CD4-positive, alpha-beta T cell treated with Interleukin-15 for 4 hours (primary cell): Measurements from ENCODE around the gene GAGE10.
"Not testable (repeated sequence)": the region's sequence is repeated elsewhere in the genome, so short reads cannot be mapped to it uniquely, and the experiment has no call there.

Source experiments
- DNase-seq: peaks from one replicate; pipeline ENCODE4 v3.0.0-alpha.2; 2020; ENCODE audit warnings: low spot score

The GAGE10 gene

DNA sequence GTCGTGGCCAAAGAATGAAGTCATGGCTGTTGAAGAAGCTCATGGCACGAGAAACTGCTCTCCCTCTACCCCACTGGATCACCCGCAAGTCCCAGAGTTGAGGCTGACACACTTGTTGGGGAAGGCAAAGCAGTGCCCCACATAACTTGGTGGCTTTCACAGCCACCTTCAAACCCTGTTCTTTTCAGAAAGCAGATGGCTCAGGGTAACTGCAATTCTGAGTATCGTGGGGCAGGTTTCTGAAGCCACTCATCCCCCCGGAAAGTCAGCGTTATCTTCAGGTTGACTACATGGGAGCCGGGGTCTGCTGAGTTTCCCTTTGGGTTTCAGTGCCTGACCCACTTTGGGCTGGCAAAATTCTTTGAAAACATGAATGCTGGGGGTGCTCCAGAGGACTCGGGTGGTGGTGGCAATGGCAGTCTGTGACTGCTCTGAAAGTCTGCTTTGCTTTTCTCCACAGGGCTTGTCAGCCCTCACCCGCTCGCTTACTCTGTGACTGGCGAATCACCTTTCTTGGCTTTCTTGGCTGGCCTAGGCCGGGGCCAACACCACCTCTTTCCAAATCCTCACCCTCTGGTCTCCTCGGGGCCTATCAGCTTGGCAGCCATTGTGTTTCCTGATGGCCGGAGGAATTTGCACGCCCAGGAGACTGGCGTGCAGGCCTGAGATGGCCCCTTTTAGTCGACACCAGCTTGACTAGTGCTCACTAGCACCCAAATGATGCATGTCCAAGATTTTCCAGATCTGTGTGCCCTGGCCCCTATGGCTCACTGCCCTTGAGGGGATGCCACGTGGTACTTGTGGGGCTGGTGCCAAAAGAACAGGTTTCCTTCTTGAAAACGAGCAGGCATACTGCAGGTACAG, 26.5 kb upstream of the GAGE10 start:
- peak; percentile 38 for DNase-seq

DNA sequence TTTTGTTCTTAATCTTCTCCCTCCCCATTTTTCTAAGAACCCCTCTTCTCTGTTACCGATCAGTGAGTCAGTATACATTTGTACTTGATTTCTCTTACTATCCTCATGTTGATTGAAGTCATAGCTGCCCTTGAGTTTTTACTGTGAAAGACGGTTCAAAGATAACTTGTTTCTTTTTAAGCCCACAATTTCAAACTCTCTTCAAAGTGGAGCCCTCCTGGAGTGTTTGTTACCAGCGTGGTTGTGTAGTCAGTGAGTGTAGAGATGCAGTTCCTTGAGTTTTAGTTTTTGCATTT, 26.0 kb upstream of the GAGE10 start:
- DNase-seq = peak; percentile 62

GRCh38 chrX:49278081-49278480, 25.4 kb upstream of the GAGE10 start:
- DNase-seq = no peak

- no peak for DNase-seq
These were observed 20.8 kb upstream of the GAGE10 start for GRCh38 chrX:49282647-49283011.

DNA sequence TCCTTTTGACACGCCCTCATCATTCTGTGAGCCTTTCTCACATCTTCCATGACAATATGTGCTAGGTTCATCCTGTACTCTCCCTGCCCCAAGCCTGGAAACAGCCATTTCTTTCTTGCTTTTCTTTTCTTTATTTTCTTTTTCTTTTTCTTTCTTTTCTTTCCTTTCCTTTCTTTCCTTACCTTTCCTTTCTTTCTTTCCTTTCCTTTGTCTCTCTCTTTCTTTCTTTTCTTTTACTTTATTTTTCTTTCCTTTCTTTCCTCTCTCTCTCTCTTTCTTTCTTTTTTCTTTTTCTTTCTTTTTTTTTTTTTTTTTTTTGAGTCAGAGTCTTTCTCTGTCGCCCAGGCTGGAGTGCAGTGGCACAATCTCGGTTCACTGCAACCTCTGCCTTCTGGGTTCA, 19.2 kb upstream of the GAGE10 start:
- DNase-seq = no peak

- no peak for DNase-seq
These were observed 17.3 kb upstream of the GAGE10 start for GRCh38 chrX:49286136-49286535.

DNA sequence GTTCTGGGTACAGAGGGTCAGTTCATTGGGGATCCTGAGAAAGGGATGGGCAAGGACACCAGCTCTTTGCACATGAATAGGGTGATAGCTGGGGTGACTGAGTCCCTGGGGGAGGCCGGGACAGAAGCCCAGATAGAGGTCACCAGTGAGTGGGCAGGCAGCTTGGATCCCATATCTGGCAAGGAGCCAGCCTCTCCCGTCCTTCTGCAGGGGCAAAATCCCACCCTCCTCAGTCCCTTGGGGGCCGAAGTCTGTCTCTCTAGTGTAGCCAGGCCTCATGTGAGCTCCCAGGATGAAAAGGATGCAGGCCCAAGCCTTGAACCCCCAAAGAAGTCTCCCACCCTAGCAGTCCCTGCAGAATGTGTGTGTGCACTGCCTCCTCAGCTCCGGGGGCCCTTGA, 16.9 kb upstream of the GAGE10 start:
- DNase-seq = no peak

GRCh38 chrX:49287665-49288064, 15.8 kb upstream of the GAGE10 start:
- DNase-seq = no peak

DNA sequence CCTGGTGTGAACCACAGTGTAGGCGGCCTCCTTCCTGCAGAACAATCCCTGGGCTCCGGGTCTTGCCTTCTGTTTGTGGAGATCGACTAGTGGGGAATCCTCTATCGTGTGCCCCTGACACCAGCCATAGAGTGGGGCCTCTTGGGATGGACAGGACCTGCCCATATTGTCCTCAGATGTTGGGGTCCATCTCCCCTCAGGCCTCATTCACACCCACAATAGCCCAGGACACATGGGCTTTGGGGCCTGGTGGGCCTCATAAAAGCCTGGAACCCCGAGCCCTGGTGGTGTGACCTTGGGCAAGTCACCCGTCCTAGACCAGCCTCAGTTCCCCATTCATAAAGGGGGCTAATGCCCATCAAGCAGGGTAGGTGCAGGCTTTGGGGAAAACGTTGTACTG, 13.2 kb upstream of the GAGE10 start:
- DNase-seq = no peak

GRCh38 chrX:49291615-49292337, 11.7 kb upstream of the GAGE10 start:
- peak; percentile 69 for DNase-seq

- DNase-seq = no peak
These were observed 10.8 kb upstream of the GAGE10 start for GRCh38 chrX:49292400-49293362.

DNA sequence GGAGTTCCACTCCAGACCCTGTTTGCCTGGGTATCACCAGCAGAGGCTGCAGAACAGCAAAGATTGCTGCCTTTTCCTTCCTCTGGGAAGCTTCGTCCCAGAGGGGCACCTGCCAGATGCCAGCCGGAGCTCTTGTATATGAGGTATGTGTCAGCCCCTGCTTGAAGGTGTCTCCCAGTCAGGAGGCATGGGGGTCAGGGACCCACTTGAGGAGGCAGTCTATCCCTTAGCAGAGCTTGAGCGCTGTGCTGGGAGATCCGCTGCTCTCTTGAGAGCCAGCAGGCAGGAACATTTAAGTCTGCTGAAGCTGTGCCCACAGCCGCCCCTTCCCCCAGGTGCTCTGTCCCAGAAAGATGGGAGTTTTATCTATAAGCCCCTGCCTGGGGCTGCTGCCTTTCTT, 4.2 kb upstream of the GAGE10 start:
- not testable (repeated sequence) for DNase-seq

DNA sequence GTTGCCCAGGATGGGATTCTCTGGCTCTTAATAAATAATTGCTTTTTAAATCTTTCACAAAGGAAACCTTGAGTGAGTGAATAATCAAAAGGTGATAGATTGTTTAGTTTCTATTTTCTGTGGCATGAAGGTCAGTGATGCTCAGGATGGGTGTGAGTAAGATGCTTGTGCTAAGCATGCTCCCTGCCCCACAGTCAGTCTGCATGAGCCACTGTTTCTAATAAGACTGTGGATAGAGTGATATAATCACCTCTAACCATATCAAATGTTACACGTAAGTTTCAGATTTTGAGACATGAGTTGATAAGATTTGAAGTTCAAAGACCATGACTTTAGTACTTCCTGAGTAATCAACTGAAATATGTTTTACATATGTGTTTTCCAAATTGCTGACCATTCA, 2.7 kb upstream of the GAGE10 start:
- no peak for DNase-seq

GRCh38 chrX:49307775-49308174, 4.3 kb downstream of the GAGE10 start:
- DNase-seq = not testable (repeated sequence)

- peak; percentile 29 for DNase-seq
These were observed 5.3 kb downstream of the GAGE10 start for GRCh38 chrX:49308604-49309269.

- DNase-seq = peak; percentile 18
These were observed 6.0 kb downstream of the GAGE10 start for GRCh38 chrX:49309401-49309981.

DNA sequence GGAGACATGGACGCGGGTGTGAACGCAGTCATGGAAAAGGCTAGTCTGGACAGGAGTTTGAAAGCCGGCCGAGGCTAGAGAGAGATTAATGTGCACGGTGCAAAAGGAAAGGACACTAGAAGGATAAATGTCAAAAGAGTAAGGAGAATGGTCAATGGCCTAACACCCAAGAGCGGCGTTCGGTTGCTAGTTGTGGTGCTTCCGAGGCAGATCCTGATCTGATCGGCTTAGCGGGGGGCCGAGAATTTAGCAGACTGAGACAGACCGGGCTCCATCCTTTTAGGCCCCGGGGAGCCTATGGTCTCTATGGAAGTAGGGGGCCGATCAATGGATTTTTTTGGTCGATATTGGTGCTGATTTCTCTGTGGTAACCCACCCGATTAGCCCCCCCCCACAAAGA, 6.9 kb downstream of the GAGE10 start:
- DNase-seq = no peak

GRCh38 chrX:49312176-49312575, 8.7 kb downstream of the GAGE10 start:
- DNase-seq = no peak

- DNase-seq = no peak
These were observed 12.6 kb downstream of the GAGE10 start for GRCh38 chrX:49316085-49316484.

DNA sequence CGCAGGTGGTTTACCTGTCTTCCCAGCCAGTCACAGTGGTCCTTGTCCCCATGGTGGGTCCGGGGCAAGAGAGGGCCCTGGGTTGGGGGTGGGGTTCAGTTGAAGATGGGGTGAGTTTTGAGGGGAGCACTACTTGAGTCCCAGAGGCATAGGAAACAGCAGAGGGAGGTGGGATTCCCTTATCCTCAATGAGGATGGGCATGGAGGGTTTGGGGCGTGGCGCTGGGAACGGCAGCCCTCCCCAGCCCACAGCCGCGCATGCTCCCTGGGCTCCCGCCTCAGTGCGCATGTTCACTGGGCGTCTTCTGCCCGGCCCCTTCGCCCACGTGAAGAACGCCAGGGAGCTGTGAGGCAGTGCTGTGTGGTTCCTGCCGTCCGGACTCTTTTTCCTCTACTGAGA, 18.3 kb downstream of the GAGE10 start, which contains the start of gene GAGE12J:
TSS of gene GAGE12J (plus strand) at position 301 of the 400 bp plus-strand sequence. CDS start 1,157 bp downstream, outside the sequence.
- DNase-seq = not testable (repeated sequence)

DNA sequence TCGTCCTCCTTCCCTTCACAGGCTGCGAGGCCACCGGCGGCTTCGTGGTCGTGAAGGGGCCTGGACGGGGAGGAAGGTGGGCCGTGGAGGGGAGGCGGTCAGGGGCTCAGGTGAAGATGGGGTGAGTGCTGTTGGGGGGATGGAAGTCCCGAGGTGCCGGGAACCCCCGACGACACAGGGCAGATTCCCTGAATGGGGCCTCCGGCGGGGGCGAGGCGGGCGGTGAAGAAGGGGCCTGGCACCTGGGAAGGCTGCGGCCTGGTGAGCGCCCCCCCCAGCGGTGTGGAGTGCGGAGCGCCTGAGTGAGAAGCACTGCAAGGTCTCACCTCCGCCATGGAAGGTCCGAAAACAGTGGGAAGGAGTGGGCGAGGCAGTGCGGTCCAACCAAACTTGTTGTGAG, 18.8 kb downstream of the GAGE10 start:
- not testable (repeated sequence) for DNase-seq
